IPS DF 4.7 (cell line): ENCODE data around the gene ESPNL.

ENCODE experiments used
- DNase-seq: peaks from one replicate; pipeline ENCODE4 v3.0.0-alpha.2; 2013; ENCODE audit warnings: low spot score; ENCODE audit errors: extremely low read depth

The ESPNL gene

GRCh38 chr2:238140040-238140439, 39.9 kb downstream of the ESPNL start:
- DNase-seq = no peak

DNA sequence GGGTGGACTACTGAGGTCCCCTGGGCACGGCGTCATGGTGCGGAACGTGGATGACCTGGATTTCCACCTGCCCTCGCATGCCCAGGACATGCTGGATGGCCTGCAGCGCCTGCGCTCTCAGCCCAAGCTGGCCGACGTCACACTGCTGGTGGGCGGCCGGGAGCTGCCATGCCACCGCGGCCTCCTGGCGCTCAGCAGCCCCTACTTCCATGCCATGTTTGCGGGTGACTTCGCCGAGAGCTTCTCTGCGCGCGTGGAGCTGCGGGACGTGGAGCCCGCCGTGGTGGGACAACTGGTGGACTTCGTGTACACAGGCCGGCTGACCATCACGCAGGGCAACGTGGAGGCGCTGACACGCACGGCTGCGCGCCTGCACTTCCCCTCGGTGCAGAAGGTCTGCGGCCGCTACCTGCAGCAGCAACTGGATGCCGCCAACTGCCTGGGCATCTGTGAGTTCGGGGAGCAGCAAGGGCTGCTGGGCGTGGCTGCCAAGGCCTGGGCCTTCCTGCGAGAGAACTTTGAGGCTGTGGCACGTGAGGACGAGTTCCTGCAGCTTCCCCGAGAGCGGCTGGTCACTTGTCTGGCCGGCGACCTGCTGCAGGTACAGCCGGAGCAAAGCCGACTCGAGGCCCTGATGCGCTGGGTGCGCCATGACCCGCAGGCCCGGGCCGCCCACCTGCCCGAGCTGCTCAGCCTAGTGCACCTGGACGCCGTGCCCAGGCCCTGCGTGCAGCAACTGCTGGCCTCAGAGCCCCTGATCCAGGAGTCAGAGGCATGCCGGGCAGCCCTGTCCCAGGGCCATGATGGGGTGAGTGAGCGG, 40.8 kb downstream of the ESPNL start:
- DNase-seq = no peak

- no peak for DNase-seq
Measured at GRCh38 chr2:238141541-238142318, 41.6 kb downstream of the ESPNL start.

DNA sequence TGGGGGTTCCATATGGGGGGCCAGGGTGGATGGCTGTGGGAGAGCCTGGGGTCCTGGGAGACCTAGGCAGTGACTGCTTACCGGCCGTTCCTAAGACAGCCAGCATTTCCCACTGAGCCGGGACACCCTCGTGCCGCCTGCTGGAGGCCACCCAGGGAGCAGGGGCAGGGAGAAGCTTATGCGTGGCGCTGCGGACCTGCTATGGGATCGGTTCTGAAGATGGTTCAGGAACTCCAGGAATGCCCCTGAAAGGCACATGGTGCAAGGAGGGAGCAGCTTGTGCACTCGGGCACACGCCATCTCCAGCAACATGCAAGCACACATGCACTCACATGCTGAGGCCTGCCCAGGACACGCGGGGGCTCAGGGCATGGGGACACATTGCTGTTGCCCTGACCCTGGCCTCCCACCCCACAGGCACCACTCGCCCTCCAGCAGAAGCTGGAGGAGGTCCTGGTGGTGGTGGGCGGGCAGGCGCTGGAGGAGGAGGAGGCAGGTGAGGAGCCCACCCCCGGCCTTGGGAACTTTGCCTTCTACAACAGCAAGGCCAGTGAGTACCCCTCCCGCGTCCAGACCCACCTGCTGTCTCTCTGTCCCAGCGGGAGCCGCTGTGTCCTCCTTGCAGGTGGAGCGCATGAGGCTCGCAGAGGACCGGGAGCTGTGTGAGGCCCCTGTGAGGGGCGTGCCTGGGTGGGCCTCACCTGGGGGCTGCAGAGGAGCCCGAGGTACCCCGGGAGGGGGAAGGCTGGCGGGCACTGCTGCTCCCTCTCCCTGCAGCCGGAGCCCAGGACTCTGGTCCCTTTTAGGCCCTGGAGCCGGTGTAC, 42.5 kb downstream of the ESPNL start:
- DNase-seq = no peak

DNA sequence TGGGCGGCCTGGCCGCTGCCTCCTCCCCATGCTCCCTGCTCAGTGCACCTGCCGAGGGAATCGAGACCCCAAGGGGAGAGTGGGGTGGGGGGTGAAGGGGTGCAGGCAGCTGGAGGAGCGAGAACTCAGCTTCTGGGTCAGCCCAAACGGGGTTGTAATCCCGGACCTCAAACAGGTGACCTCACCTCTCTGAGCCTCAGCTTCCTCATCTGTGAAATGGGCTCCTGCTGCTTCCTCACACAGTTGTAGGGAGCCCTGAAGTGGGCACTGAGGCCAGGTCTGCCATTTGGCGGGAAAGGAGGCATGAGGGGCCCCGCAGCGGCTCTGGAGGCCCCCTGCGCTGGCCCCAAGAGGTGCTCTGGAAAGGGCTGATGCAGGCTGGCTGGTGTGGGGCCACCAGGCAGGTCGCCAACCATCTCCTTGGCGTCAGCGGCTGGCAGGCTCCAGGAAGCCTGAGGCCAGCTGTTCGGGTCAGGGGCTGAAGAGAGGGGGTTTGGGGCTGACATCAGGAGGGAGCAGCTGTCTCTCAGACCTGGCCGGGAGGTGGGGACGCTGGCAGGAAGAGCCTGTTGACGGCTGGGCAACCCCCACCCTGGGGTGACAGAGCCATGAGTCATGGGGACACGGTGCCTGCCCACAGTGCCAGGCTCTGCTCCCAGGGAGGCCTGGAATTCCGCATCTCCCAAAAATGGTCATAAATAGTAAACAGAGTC, 43.3 kb downstream of the ESPNL start:
- DNase-seq = no peak

DNA sequence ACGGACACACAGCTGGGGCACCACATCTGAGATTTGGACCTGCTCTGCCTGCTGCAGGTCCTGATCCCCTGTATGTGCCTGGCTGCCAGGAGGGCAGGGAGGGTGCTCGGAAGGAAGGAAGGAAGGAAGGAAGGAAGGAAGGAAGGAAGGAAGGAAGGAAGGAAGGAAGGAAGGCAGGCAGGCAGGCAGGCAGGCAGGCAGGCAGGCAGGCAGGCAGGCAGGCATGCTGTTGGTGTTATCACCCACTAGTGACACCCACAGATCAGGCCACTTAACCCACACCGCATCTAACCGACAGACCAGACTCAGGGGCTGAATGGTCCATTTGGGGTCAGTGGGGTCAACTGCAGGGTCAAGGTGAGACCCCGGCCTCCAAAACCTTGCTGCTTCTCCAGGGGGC, 44.1 kb downstream of the ESPNL start:
- DNase-seq = no peak

DNA sequence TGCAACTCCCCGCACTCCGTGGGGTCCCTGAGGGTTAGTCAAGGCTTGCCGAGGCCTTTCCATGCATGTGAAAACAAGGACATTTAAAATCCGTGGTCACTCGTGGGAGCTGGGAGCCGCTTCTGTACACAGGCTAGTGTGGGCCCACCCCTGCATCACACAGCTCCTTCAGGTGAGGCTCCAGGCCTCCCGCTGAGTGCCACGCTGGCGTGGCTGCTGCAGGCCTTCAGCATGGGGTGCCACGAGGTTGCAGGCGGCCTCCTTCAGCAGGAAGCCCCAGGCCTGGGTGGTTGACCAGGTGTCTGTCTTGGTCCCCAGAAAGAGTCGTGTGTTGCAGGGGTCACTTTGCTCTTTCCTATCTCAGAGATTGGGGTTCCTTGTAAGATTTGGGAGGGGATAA, 44.9 kb downstream of the ESPNL start:
- no peak for DNase-seq

- DNase-seq = no peak
Measured at GRCh38 chr2:238145851-238146250, 45.7 kb downstream of the ESPNL start.

GRCh38 chr2:238146884-238147544, 46.9 kb downstream of the ESPNL start:
- no peak for DNase-seq

GRCh38 chr2:238148981-238149380, 48.8 kb downstream of the ESPNL start:
- no peak for DNase-seq

DNA sequence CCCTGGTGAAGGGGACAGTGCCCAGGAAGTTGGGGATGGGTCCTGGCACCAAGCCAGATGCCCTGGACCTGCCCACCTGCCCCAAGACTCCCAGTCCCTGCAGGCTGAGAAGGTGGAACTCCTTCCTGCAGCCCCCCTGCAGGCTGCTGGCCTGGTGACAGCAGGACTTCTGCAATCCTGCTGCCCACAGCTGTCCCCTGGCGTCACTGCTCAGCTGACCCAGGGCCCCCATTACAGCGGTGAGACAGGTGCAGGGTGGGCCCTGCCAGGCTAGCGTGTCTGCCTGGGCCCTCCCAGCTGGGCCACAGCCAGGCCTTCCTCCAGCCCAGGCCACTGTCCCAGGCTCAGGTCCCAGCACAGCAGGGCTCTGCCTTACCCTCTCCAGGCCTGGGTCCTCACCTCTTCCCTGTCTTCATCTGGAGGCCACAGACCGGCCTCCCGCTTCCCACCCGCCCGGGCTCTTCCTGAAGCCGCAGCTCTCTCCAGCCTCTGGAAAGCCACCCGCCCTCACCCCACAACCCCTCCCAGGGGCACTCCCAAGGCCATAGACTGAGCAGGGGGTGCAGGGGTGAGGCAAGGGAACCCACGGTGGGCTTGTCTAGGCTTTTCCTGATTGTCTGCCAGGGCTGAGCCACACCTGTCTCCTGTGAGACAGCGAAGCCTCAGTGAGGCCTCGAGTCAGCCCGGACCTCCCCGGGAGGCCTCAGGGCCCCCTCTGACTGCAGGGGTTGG, 49.9 kb downstream of the ESPNL start:
- DNase-seq = no peak

- no peak for DNase-seq
Measured at GRCh38 chr2:238150686-238151085, 50.5 kb downstream of the ESPNL start.

- DNase-seq = no peak
Measured at GRCh38 chr2:238151205-238151604, 51.1 kb downstream of the ESPNL start.

- DNase-seq = no peak
Measured at GRCh38 chr2:238151628-238152235, 51.6 kb downstream of the ESPNL start.

- no peak for DNase-seq
Measured at GRCh38 chr2:238152771-238153688, 52.9 kb downstream of the ESPNL start.

DNA sequence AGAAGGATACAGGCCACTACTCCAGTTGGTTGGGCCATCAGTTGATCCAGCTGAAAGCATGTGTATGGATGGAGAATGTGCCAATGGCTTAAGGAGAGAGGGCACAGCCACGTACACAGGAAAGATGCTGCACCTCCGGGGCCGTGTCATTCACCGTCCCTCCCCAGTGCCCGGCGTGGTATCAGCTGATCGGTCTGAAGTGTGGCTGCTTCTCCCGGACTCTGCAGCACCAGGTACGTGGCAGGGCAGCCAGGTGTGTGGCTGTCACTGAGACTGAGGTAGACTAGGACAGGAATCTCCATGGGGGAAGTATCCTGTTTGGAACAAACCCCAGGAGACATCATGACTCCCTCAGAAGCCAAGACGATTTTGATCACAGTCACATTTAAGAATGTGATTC, 54.4 kb downstream of the ESPNL start:
- DNase-seq = no peak

DNA sequence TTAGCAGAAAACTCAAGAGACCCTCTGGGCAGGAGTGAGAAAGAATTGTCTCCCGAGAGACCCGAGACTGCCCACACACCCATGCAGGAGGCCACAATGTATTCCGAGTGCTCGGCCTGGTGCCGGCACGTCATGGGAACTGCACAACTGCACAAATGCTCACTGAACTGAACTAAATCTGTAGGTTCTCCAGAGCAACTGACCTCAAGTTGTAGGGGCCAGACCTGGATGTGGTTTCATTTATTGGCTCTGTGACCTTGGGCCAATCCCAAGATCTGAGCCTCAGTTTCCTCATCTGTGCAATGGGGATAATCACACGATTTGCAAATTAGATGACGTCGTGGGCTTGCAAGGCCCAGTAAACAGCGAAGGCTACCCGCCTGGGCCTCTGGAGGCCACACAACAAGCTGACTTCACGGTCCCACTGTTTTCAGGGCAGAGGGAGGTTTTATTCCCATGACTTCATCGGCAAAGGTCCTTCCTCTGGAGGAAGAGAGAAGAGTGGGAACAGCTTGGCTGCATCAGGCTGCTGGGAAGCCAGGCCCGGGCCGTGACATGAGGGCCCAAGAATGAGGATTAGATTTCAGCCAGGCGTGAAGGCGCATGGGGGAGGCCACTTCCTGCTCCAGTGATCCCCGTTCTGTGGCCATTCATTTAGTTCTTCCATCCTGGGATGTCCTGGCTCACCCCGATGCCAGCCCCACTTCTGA, 55.1 kb downstream of the ESPNL start:
- DNase-seq = no peak
